ENCODE measurements around the gene MRPL28. TPM values are rescaled to one million over a fixed set of nuclear protein-coding genes. Genes with fewer than 3 reads are reported as not detected.
"Not testable (repeated sequence)": the region's sequence is repeated elsewhere in the genome, so short reads cannot be mapped to it uniquely, and the experiment has no call there.

MRPL28 gene
- total RNA-seq, 1 experiment from 2014 or later = 61.4 TPM

DNA sequence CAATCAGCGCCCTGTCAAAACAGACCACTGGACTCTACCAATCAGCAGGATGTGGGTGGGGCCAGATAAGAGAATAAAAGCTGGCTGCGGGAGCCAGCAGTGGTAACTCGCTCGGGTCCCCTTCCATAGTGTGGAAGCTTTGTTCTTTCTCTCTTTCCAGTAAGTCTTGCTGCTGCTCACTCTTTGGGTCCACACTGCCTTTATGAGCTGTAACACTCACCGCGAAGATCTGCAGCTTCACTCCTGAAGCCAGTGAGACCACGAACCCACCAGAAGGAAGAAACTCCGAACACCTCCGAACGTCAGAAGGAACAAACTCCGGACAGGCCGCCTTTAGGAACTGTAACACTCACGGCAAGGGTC is 28.4 kb downstream of the MRPL28 start:
- RAD21 ChIA-PET (ENCODE audit: low non-redundant PET in 1 of 2, low total read pairs in 2 of 2, uncharacterized antibody in 2 of 2, unreplicated experiment in 2 of 2); H3K4me3 ChIP-seq (replicated peaks in 1 of 2; ENCODE audit: low read depth in 1 of 2, low read length in 2 of 2); H2AFZ ChIP-seq (ENCODE audit: low read depth, low read length, poor library complexity, severe bottlenecking); H3K9ac ChIP-seq (ENCODE audit: low read length); ATAC-seq; intact Hi-C loops (cut with micrococcal nuclease); H3K9me3 ChIP-seq (ENCODE audit: control insufficient read depth in 1 of 2, insufficient read depth in 1 of 2, low read depth in 1 of 2, low read length in 2 of 2); DNase-seq (ENCODE audit: low read depth, low spot score); H3K9me2 ChIP-seq (ENCODE audit: insufficient read depth); H3K36me3 ChIP-seq (ENCODE audit: control insufficient read depth in 1 of 2, insufficient read depth in 2 of 2, low read length in 2 of 2); H3K27me3 ChIP-seq (ENCODE audit: insufficient read depth, low read length); H3K4me1 ChIP-seq (ENCODE audit: control insufficient read depth in 1 of 2, insufficient read depth in 2 of 2, low read length in 2 of 2); BruUV-seq (replicated peaks); H3K27ac ChIP-seq (ENCODE audit: low read depth, low read length); POLR2A ChIA-PET; H4K20me1 ChIP-seq (ENCODE audit: insufficient read depth); H3K4me2 ChIP-seq (ENCODE audit: low read length): not testable (repeated sequence)
- CTCF ChIA-PET = interaction anchor here (0.6 kb wide), 1 partner anchor 1615 kb away, joined by 3 read pairs; no protein-coding TSS in a partner anchor
- peaks cover 76% of the 10 kb centered on the region for H3K79me2 ChIP-seq (ENCODE audit: insufficient read depth, low read length)

DNA sequence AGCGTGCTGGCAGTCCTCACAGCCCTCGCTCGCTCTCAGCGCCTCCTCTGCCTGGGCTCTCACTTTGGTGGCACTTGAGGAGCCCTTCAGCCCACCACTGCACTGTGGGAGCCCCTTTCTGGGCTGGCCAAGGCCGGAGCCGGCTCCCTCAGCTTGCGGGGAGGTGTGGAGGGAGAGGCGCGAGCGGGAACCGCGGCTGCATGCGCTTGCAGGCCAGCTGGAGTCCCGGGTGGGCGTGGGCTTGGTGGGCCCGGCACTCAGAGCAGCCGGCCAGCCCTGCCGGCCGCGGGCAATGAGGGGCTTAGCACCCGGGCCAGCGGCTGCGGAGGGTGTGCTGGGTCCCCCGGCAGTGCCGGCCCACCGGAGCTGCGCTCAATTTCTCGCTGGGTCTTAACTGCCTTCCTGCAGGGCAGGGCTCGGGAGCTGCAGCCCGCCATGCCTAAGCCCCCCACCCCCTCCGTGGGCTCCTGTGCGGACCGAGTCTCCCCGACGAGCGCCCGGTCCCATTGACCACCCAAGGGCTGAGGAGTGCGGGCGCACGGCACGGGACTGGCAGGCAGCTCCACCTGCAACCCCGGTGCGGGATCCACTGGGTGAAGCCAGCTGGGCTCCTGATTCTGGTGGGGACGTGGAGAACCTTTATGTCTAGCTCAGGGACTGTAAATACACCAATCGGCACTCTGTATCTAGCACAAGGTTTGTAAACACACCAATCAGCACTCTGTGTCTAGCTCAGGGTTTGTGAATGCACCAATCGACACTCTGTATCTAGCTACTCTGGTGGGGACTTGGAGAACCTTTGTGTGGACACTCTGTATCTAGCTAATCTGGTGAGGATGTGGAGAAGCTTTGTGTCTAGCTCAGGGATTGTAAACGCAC is 29.0 kb downstream of the MRPL28 start:
- DNase-seq (ENCODE audit: low read depth, low spot score); H3K36me3 ChIP-seq (ENCODE audit: control insufficient read depth in 1 of 2, insufficient read depth in 2 of 2, low read length in 2 of 2); POLR2A ChIA-PET; H3K9ac ChIP-seq (ENCODE audit: low read length); H3K27me3 ChIP-seq (ENCODE audit: insufficient read depth, low read length); H3K27ac ChIP-seq (ENCODE audit: low read depth, low read length); ATAC-seq; intact Hi-C loops (cut with micrococcal nuclease); RAD21 ChIA-PET (ENCODE audit: low non-redundant PET in 1 of 2, low total read pairs in 2 of 2, uncharacterized antibody in 2 of 2, unreplicated experiment in 2 of 2); H3K9me2 ChIP-seq (ENCODE audit: insufficient read depth); H4K20me1 ChIP-seq (ENCODE audit: insufficient read depth); H3K4me1 ChIP-seq (ENCODE audit: control insufficient read depth in 1 of 2, insufficient read depth in 2 of 2, low read length in 2 of 2); H3K9me3 ChIP-seq (ENCODE audit: control insufficient read depth in 1 of 2, insufficient read depth in 1 of 2, low read depth in 1 of 2, low read length in 2 of 2); H3K4me2 ChIP-seq (ENCODE audit: low read length); BruUV-seq (replicated peaks); CTCF ChIA-PET; H3K4me3 ChIP-seq (replicated peaks in 1 of 2; ENCODE audit: low read depth in 1 of 2, low read length in 2 of 2); H2AFZ ChIP-seq (ENCODE audit: low read depth, low read length, poor library complexity, severe bottlenecking): not testable (repeated sequence)
- peaks cover 71% of the 10 kb centered on the region for H3K79me2 ChIP-seq (ENCODE audit: insufficient read depth, low read length)

Measured in HCT116 (cell line).